Liver (tissue), 9 donors: Measurements from ENCODE around the gene IFITM10. TPM values are rescaled to one million over a fixed set of nuclear protein-coding genes. Genes with fewer than 3 reads are reported as not detected.

Experiments used
- DNase-seq: peaks from one replicate; pipeline ENCODE4 v3.0.0-alpha.2; 2017; ENCODE audit warnings: low spot score
- H3K27ac ChIP-seq, 2 donors: one replicate each; pipeline ENCODE4 v1.7.0; 2013; ENCODE audit warnings: inconsistent platforms in 2 of 2, low read length in 2 of 2, control low read depth in 1 of 2, low read depth in 1 of 2, mild to moderate bottlenecking in 1 of 2
- H3K27me3 ChIP-seq, 4 donors: one replicate each; pipeline versions ENCODE4 v1.6.1 to v1.7.0; 2013; ENCODE audit warnings: low read length in 3 of 4, inconsistent platforms in 1 of 4, mild to moderate bottlenecking in 1 of 4, moderate library complexity in 1 of 4; ENCODE audit not compliant: control insufficient read depth in 4 of 4, insufficient read depth in 4 of 4
- H3K36me3 ChIP-seq, 4 donors: one replicate each; pipeline versions ENCODE4 v1.6.1 to v1.7.0; 2013; ENCODE audit warnings: low read length in 3 of 4, mild to moderate bottlenecking in 3 of 4, low read depth in 1 of 4, moderate library complexity in 1 of 4; ENCODE audit not compliant: control insufficient read depth in 4 of 4, insufficient read depth in 3 of 4
- H3K4me1 ChIP-seq, 4 donors: one replicate each; pipeline versions ENCODE4 v1.6.1 to v1.7.0; 2013; ENCODE audit warnings: low read length in 3 of 4, mild to moderate bottlenecking in 3 of 4, moderate library complexity in 1 of 4; ENCODE audit not compliant: control insufficient read depth in 4 of 4, insufficient read depth in 4 of 4
- H3K4me3 ChIP-seq, 3 donors: one replicate each; pipeline versions ENCODE4 v1.6.1 to v1.7.0; 2013; ENCODE audit warnings: low read length in 3 of 3, control low read depth in 1 of 3, low read depth in 1 of 3, mild to moderate bottlenecking in 1 of 3
- H3K9ac ChIP-seq, 2 donors: one replicate each; pipeline ENCODE4 v1.7.0; 2013; ENCODE audit warnings: low read length in 2 of 2, mild to moderate bottlenecking in 2 of 2, moderate library complexity in 2 of 2, control low read depth in 1 of 2, low read depth in 1 of 2
- H3K9me3 ChIP-seq, 4 donors: one replicate each; pipeline versions ENCODE4 v1.6.1 to v1.7.0; 2013; ENCODE audit warnings: low read length in 3 of 4; ENCODE audit not compliant: control insufficient read depth in 4 of 4
- CTCF ChIP-seq: fragments of 150-350 bp; IDR thresholded peaks from 2 replicates; pipeline ENCODE4 v1.5.1; 2017; ENCODE audit warnings: improper control_type of control experiment, low read depth, low read length; ENCODE audit not compliant: missing input control
- EGR1 ChIP-seq, 2 donors: IDR thresholded peaks; 2 replicates each; pipeline ENCODE4 v1.6.1; 2016 to 2018; ENCODE audit warnings: antibody characterized with exemption in 2 of 2, low read depth in 2 of 2
- FOXA1 ChIP-seq: IDR thresholded peaks from 2 replicates; pipeline ENCODE4 v1.6.1; 2016; ENCODE audit warnings: antibody characterized with exemption
- FOXA2 ChIP-seq: IDR thresholded peaks from 2 replicates; pipeline ENCODE4 v1.6.1; 2016; ENCODE audit warnings: antibody characterized with exemption
- GABPA ChIP-seq, 2 donors: IDR thresholded peaks in 1 of 2; conservative IDR thresholded peaks in 1 of 2; 2 replicates each; pipeline ENCODE4 v1.6.1; 2016; ENCODE audit warnings: antibody characterized with exemption in 2 of 2, mild to moderate bottlenecking in 1 of 2, moderate library complexity in 1 of 2
- HNF4A ChIP-seq, 2 donors: conservative IDR thresholded peaks; 2 replicates each; pipeline ENCODE4 v1.6.1; 2016; ENCODE audit warnings: antibody characterized with exemption in 2 of 2, mild to moderate bottlenecking in 2 of 2
- HNF4G ChIP-seq: IDR thresholded peaks from 2 replicates; pipeline ENCODE4 v1.6.1; 2016; ENCODE audit warnings: antibody characterized with exemption
- JUND ChIP-seq, 2 donors: IDR thresholded peaks; 2 replicates each; pipeline ENCODE4 v1.6.1; 2016; ENCODE audit warnings: antibody characterized with exemption in 2 of 2
- NR2F2 ChIP-seq: IDR thresholded peaks from 2 replicates; pipeline ENCODE4 v1.6.1; 2016; ENCODE audit warnings: antibody characterized with exemption
- RAD21 ChIP-seq, 2 donors: IDR thresholded peaks; 2 replicates each; pipeline ENCODE4 v1.6.1; 2016; ENCODE audit warnings: antibody characterized with exemption in 2 of 2, mild to moderate bottlenecking in 2 of 2
- RXRA ChIP-seq, 2 donors: IDR thresholded peaks; 2 replicates each; pipeline ENCODE4 v1.6.1; 2017 to 2018; ENCODE audit warnings: antibody characterized with exemption in 2 of 2, mild to moderate bottlenecking in 1 of 2
- TAF1 ChIP-seq: conservative IDR thresholded peaks from 2 replicates; pipeline ENCODE4 v1.6.1; 2016; ENCODE audit warnings: antibody characterized with exemption, mild to moderate bottlenecking
- WGBS: extraction: QIAGEN DNeasy Blood & Tissue Kit; methylation state at CpG from one replicate; pipeline ENCODE4 v1.1.7; 2013; 5-methylcytosine and 5-hydroxymethylcytosine counted together
- polyA plus RNA-seq, 2 donors: library from polyadenylated mRNA; stranded (reverse) in 1 of 2; unstranded in 1 of 2; fragments of 200-250 nt in 1 of 2; fragments of >200 nt in 1 of 2; fragmentation: Nextera tagmentation in 1 of 2; extraction: Ambion mirVana in 1 of 2; gene quantifications; one replicate each; pipeline versions ENCODE4 v1.2.1 to v1.2.3, GENCODE V29; 2013 to 2015
- total RNA-seq, 2 donors: library from RNA; depleted of rRNA; stranded (reverse); fragments of >200 nt; gene quantifications; one replicate each; pipeline ENCODE4 v1.2.3, GENCODE V29; 2014
- TF ChIP-seq, protein P1 (sequence below): IDR thresholded peaks from 2 replicates; pipeline ENCODE4 v1.6.1; 2016; ENCODE audit warnings: antibody characterized with exemption
- TF ChIP-seq, protein P2 (sequence below): IDR thresholded peaks from 2 replicates; pipeline ENCODE4 v1.6.1; 2016; ENCODE audit warnings: antibody characterized with exemption
- TF ChIP-seq, protein P3 (sequence below): IDR thresholded peaks from 2 replicates; pipeline ENCODE4 v1.6.1; 2016; ENCODE audit warnings: antibody characterized with exemption
- donor health status: healthy.
- donor health status: healthy.
- donor health status: healthy.
- donor health status: healthy.
- donor health status: healthy.

Gene IFITM10
- total and polyA plus RNA-seq, 4 donors = 0.14 to 8.5 (median 1.8) TPM

DNA sequence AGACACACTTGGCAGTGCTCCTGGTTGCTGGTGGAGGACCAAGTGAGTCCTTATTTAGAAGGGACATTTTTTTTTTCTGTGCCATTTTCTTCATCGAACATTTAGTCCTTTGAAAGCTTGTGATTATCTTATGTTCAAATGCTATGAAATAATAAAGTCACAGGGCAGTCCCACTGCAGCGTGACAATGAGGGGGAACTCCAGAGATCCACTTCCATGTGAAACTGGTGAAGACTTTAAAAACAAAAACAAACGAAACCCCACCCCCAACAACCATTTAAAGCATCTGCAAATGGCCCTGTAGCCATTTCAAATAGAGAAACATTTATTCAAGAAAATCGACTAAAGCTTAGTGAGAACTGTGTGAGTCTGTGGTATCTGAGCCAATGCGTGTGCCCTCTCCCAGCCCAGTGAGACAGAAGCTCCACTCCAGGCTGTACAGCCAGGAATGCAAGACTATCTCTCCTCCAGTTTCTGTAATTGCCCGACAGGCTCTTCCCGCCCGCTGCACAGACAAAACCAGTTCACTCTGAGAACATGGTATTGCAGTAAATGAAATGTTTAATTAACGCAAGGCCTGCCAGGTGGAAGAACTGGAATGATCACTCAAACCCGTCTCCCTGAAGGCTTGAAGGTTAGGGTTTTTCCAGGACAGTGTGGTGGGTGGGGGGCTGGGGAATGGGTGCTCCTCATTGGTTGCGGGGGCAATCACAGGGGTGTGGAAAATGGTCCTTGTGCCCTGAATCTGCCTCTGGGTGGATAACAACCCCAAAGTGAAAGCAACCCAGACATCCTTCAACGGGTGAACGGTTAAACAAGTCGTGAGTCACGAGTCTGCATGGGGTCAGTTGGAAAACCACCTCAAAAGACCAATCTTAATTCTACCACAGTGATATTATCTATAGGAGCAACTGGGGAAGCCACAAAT lies 45.0 kb downstream of the IFITM10 start (continued):
- TF ChIP-seq, protein P1, sequence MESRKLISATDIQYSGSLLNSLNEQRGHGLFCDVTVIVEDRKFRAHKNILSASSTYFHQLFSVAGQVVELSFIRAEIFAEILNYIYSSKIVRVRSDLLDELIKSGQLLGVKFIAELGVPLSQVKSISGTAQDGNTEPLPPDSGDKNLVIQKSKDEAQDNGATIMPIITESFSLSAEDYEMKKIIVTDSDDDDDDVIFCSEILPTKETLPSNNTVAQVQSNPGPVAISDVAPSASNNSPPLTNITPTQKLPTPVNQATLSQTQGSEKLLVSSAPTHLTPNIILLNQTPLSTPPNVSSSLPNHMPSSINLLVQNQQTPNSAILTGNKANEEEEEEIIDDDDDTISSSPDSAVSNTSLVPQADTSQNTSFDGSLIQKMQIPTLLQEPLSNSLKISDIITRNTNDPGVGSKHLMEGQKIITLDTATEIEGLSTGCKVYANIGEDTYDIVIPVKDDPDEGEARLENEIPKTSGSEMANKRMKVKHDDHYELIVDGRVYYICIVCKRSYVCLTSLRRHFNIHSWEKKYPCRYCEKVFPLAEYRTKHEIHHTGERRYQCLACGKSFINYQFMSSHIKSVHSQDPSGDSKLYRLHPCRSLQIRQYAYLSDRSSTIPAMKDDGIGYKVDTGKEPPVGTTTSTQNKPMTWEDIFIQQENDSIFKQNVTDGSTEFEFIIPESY = no peak
- no peak for TF ChIP-seq TAF1
- no peak for TF ChIP-seq GABPA (IDR thresholded peaks at IDR 0.05 in 1 of 2, conservative IDR thresholded peaks at IDR 0.05 in 1 of 2)
- TF ChIP-seq HNF4G = no peak
- no peak for TF ChIP-seq HNF4A (conservative IDR thresholded peaks at IDR 0.05)
- TF ChIP-seq EGR1 (IDR thresholded peaks at IDR 0.05; ENCODE audit: low read depth in 2 of 2) = no peak
- no peak for TF ChIP-seq JUND (IDR thresholded peaks at IDR 0.05)

GRCh38 chr11:1703146-1703545 lies 47.2 kb downstream of the IFITM10 start:
- Histone ChIP-seq H3K36me3 (no peaks in the 10 kb centered on the region), H3K4me3 (no peak overlapping the region), H3K9ac (no peak overlapping the region), H3K27ac (no peak overlapping the region), H3K9me3 (no peaks in the 10 kb centered on the region), H3K27me3 (no peaks in the 10 kb centered on the region), H3K4me1 (no peaks in the 10 kb centered on the region)
- no peak for DNase-seq
- TF ChIP-seq CTCF (no peak), HNF4G (no peak), EGR1 (IDR thresholded peaks at IDR 0.05; ENCODE audit: low read depth in 2 of 2) (no peak), FOXA2 (no peak), GABPA (IDR thresholded peaks at IDR 0.05 in 1 of 2, conservative IDR thresholded peaks at IDR 0.05 in 1 of 2) (no peak)
- TF ChIP-seq, protein P1 = no peak
- WGBS = 84% methylated on average over 6 of the region's 6 CpGs

- Histone ChIP-seq H3K27me3 (no peaks in the 10 kb centered on the region), H3K36me3 (no peaks in the 10 kb centered on the region), H3K27ac (no peak overlapping the region), H3K9ac (no peak overlapping the region), H3K4me3 (no peak overlapping the region), H3K4me1 (no peaks in the 10 kb centered on the region), H3K9me3 (no peaks in the 10 kb centered on the region)
- no peak for TF ChIP-seq RXRA (IDR thresholded peaks at IDR 0.05)
- no peak for TF ChIP-seq GABPA (IDR thresholded peaks at IDR 0.05 in 1 of 2, conservative IDR thresholded peaks at IDR 0.05 in 1 of 2)
- TF ChIP-seq NR2F2 = no peak
- no peak for TF ChIP-seq HNF4A (conservative IDR thresholded peaks at IDR 0.05)
- TF ChIP-seq, protein P2, sequence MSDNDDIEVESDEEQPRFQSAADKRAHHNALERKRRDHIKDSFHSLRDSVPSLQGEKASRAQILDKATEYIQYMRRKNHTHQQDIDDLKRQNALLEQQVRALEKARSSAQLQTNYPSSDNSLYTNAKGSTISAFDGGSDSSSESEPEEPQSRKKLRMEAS = no peak
- TF ChIP-seq RAD21 (IDR thresholded peaks at IDR 0.05) = no peak
- TF ChIP-seq, protein P1 = no peak
- no peak for TF ChIP-seq FOXA1
- TF ChIP-seq HNF4G = no peak
- no peak for TF ChIP-seq EGR1 (IDR thresholded peaks at IDR 0.05; ENCODE audit: low read depth in 2 of 2)
- TF ChIP-seq, protein P3, sequence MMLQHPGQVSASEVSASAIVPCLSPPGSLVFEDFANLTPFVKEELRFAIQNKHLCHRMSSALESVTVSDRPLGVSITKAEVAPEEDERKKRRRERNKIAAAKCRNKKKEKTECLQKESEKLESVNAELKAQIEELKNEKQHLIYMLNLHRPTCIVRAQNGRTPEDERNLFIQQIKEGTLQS = no peak
- no peak for DNase-seq
- 91% methylated on average over 10 of the region's 10 CpGs for WGBS
Measured at GRCh38 chr11:1702506-1702905, 47.9 kb downstream of the IFITM10 start.
